ENCODE measurements around the gene NAPSA.
"Not testable (repeated sequence)": the region's sequence is repeated elsewhere in the genome, so short reads cannot be mapped to it uniquely, and the experiment has no call there.

Gene NAPSA

GRCh38 chr19:50358483-50359327 lies 6.7 kb downstream of the NAPSA start:
- peak; percentile 48 for DNase-seq

- DNase-seq = peak; percentile 49
These were observed 8.0 kb downstream of the NAPSA start for GRCh38 chr19:50357178-50358100.

- DNase-seq = no peak
These were observed 8.7 kb downstream of the NAPSA start for GRCh38 chr19:50356691-50357177.

DNA sequence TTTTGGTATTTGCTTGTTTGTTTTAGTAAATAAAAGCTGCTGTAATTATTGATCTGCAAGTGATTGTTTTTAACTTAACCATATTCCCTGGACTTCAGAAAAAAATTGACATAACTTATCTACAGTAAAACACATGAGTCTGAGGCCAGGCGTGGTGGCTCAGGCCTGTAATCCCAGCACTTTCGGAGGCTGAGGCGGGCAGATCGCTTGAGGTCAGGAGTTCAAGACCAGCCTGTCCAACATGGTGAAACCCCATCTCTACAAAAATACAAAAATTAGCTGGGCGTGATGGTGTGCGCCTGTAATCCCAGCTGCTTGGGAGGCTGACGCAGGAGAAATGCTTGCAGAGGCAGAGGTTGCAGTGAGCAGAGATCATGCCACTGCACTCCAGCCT lies 12.0 kb downstream of the NAPSA start:
- DNase-seq = not testable (repeated sequence)

GRCh38 chr19:50352242-50352641 lies 13.2 kb downstream of the NAPSA start:
- no peak for DNase-seq

DNA sequence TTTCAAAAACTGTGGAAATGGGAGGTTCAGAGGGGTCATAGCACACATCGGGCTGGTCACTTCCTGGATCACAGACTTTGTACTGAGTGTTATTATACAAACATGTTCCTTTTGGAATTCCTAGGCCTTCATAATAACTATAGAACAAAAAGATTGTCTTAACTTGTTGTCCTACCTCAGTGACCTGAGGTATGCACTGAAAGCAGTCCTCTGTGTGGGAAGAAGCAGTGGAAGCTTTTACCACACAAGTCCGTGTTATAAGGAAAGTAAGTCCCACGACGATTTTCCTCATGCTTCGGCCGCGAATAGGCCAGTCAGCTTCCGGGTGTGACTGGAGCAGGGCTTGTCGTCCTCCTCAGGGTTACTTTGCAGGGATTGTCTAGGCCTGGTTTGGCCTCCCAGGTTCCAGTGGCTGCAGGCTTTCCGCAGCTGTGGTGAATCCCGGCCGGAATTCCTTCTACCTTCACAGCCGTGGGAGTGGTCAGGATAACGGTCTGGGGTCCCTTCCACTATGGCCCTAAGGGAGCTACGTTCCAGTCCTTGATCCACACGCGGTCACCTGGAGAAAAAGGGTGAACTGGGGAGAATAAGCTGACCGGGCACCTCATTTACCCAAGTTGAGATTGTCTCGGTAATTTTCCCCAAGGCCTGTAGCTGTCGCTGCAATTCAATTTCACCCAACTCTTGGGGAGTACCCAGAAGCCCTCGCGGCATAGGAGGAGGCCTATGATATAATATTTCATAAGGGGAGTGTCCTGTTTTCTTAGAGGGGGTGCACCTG lies 16.0 kb downstream of the NAPSA start:
- DNase-seq = no peak

- DNase-seq = not testable (repeated sequence)
These were observed 18.3 kb downstream of the NAPSA start for GRCh38 chr19:50347089-50347581.

DNA sequence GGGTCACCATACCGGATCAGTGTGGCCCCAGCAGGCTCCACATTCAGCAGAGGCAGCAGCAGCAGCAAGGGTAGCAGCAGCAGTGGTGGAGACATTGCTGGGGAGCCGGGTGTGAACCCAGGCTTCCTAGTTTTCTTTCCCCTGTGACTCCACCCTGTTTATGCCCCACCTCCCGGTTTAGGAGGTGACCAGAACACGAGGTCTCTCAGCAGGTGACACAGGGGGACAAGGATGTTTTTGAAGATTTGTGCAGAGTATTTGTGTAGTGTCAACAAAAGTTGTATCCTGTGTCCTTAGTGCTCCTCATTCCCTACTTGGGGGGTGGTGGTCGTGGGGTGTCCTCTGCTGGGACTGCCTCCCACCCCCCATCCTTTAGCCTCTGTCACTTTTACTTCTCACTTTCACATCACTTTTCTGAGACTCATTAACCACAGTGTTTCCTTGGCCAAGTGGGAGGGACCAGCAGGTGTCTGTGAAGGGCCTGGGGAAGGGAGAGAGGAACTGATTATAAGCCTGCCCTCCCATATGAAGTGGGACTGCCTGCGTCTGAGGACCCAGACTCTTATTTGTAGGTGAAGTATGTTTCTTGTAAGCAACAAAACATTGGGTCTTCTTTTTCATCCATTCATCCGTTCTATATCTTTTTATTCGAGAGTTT lies 20.6 kb downstream of the NAPSA start:
- DNase-seq = no peak

GRCh38 chr19:50341091-50341564 lies 24.3 kb downstream of the NAPSA start:
- DNase-seq = no peak

DNA sequence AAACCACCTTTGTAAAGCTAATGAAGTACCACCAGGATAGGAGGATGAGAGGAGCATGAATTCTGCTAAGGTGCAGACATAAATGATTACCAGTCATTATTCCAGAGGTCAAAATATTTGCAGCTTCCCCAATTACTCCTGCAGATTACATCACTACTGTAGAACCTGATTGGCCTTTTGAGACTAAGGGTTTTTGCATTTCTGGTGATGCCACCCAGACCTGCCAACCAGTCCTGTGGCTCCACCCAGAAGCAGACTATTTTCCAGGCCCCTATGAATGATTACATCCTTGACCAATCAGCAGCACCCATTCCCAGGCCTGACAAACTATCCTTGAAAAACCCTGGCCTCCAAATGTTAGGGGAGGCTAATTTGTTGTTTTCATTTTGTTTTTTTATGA lies 25.1 kb downstream of the NAPSA start:
- no peak for DNase-seq

DNA sequence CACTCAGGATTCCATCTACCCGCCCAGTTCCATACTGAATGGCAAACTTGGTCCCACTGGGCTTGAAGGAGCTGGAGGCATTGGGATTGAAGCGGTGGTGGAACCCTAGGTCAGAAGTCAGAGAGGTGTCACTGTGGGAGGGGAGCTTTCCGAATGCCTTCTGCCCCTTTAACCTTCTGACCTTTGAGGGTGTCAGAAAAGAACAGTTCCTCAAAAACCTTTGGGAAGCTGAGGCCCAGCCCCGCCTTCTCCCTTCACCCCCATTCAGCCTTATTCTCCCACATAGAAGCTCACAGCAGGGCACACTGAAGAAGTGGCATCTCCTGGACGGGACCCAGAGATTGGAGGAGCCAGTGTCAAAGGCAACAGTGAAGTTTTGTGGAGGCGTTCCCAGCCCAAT lies 28.4 kb downstream of the NAPSA start:
- not testable (repeated sequence) for DNase-seq

- no peak for DNase-seq
These were observed 30.6 kb downstream of the NAPSA start for GRCh38 chr19:50334741-50335421.

- DNase-seq = no peak
These were observed 31.5 kb downstream of the NAPSA start for GRCh38 chr19:50333737-50334617.

GRCh38 chr19:50333235-50333736 lies 32.2 kb downstream of the NAPSA start:
- DNase-seq = peak; percentile 80

DNA sequence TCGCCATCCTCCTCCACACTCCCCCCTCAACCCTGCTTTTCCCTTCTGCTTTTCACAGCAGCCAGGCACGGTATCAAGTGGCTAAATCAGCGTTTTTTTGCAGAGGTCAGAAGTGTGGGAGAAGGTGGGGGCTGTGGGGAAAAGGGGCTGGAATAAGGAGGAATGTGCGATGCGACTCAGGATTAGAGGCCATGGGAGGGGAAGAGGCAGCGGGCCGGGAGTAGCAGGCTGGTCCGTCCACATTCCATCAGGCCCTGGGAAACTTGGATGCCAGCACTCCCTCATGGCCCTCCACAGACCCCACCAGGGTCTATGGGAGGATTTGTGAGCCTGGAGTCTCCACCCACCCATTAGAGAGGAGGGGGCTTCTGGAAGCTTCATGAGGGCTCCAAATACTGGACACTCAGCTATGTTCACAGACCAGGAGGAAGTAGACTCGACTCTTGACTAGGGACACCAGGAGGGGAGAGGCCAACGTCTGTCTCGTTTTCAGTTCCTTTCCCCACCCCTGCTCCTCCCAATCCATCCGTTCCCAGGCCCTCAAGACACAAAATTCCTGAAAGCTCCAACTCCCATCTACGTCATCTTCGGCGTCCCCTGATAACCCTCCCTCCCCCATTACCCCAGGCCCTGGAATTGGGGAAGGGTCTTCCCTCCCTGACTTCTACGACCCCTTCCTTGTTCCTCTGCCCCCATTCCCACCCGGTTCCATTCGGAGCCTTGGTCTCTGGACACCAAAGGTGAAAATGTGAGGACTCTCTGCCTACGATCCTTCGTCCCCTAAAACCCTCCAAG lies 33.0 kb downstream of the NAPSA start:
- DNase-seq = no peak

DNA sequence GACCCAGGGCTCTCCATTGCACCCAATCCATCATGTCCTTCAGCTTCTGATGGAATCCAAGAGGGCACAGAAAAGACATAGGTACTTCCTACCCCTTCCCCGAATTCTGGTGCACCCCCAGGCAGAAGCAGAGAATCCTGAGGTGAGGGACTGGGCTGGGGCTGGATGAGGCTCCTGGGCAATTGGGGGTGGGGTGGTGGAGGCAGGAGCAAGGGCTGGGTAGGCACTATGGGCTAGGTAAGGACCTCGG lies 33.5 kb downstream of the NAPSA start:
- DNase-seq = no peak

- DNase-seq = no peak
These were observed 34.0 kb downstream of the NAPSA start for GRCh38 chr19:50331221-50331993.

GRCh38 chr19:50330365-50331078 lies 34.9 kb downstream of the NAPSA start:
- peak; percentile 80 for DNase-seq

Data from NCI-H1092 treated with DMSO at 0.1 percent for 48 hours (cell line).